NCI-H1930 (cell line): ENCODE data around the gene GJB2.
"Not testable (repeated sequence)": the region's sequence is repeated elsewhere in the genome, so short reads cannot be mapped to it uniquely, and the experiment has no call there.

Experiments
- DNase-seq, 2 experiments: peaks; one replicate each; lab custom pipeline; 2025; lab: John Stamatoyannopoulos, UW

The GJB2 gene

GRCh38 chr13:20165417-20166257, 27.1 kb downstream of the GJB2 start:
- no peak for DNase-seq

GRCh38 chr13:20161951-20162300, 30.8 kb downstream of the GJB2 start:
- no peak for DNase-seq

- no peak for DNase-seq
These were observed 31.3 kb downstream of the GJB2 start for GRCh38 chr13:20161275-20161950.

- peak in 1 of 2 experiments; percentile 51 for DNase-seq
These were observed 32.1 kb downstream of the GJB2 start, which contains the start of gene GJA3 for GRCh38 chr13:20160306-20161274. TSS of gene GJA3 (minus strand) at chr13:20161052. CDS start at chr13:20143288, 17,764 bp downstream.

GRCh38 chr13:20159646-20160305, 33.0 kb downstream of the GJB2 start:
- DNase-seq = no peak

- DNase-seq = no peak
These were observed 35.5 kb downstream of the GJB2 start for GRCh38 chr13:20157151-20157796.

- DNase-seq = no peak
These were observed 36.0 kb downstream of the GJB2 start for GRCh38 chr13:20156702-20157101.

GRCh38 chr13:20153290-20153689, 39.4 kb downstream of the GJB2 start:
- DNase-seq = not testable (repeated sequence)

- DNase-seq = no peak
These were observed 41.1 kb downstream of the GJB2 start for GRCh38 chr13:20151612-20152011.

GRCh38 chr13:20151016-20151415, 41.7 kb downstream of the GJB2 start:
- no peak for DNase-seq

GRCh38 chr13:20150561-20150960, 42.2 kb downstream of the GJB2 start:
- no peak for DNase-seq

GRCh38 chr13:20149762-20150161, 43.0 kb downstream of the GJB2 start:
- no peak for DNase-seq

- DNase-seq = no peak
These were observed 44.1 kb downstream of the GJB2 start for GRCh38 chr13:20148501-20149183.

GRCh38 chr13:20146381-20146780, 46.4 kb downstream of the GJB2 start:
- no peak for DNase-seq

GRCh38 chr13:20145521-20145920, 47.2 kb downstream of the GJB2 start:
- no peak for DNase-seq

GRCh38 chr13:20144141-20144850, 48.4 kb downstream of the GJB2 start:
- DNase-seq = no peak

GRCh38 chr13:20142927-20143480, 49.7 kb downstream of the GJB2 start:
- no peak for DNase-seq

GRCh38 chr13:20142023-20142926, 50.5 kb downstream of the GJB2 start:
- DNase-seq = no peak
